ENCODE data around the gene PPP1R12A.

- TF ChIP-seq CTCF (IDR thresholded peaks at IDR 0.05), result no peak
- TF ChIP-seq POLR2A (IDR thresholded peaks at IDR 0.05), result no peak
- no peak for TF ChIP-seq EP300 (IDR thresholded peaks at IDR 0.05)
Observed at GRCh38 chr12:79877246-79877645, 57.7 kb downstream of the PPP1R12A start.
